T-helper 17 cell (primary cell): ENCODE measurements around the gene RRBP1. TPM values are rescaled to one million over a fixed set of nuclear protein-coding genes. Genes with fewer than 3 reads are reported as not detected.

Experiments used
- ATAC-seq: fragments of 150-1000 bp; cut with Tn5 transposase; 2 replicates; pipeline ENCODE4 v1.10.0; 2021; ENCODE audit warnings: mild to moderate bottlenecking, moderate library complexity
- DNase-seq, 3 donors: peaks; one replicate each; pipeline versions ENCODE4 v3.0.0 to v3.0.0-alpha.2; 2020 to 2021
- H3K9me3 ChIP-seq: one replicate; pipeline ENCODE4 v1.7.0; 2013; ENCODE audit warnings: low read length, mild to moderate bottlenecking; ENCODE audit not compliant: control insufficient read depth, poor library complexity, severe bottlenecking
- H3K27ac Mint-ChIP-seq: one replicate; pipeline ENCODE4 v1.8.0; 2022; ENCODE audit warnings: mild to moderate bottlenecking, moderate library complexity, mixed read lengths
- H3K27me3 Mint-ChIP-seq: one replicate; pipeline ENCODE4 v1.8.0; 2022; ENCODE audit warnings: mixed read lengths
- H3K36me3 Mint-ChIP-seq: one replicate; pipeline ENCODE4 v1.8.0; 2022; ENCODE audit warnings: low read depth, mixed read lengths
- H3K4me1 Mint-ChIP-seq: one replicate; pipeline ENCODE4 v1.8.0; 2022; ENCODE audit warnings: mild to moderate bottlenecking, mixed read lengths
- H3K4me3 Mint-ChIP-seq: one replicate; pipeline ENCODE4 v1.8.0; 2022; ENCODE audit warnings: mild to moderate bottlenecking, moderate library complexity, mixed read lengths
- total RNA-seq, 4 donors: library from RNA in 2 of 4; stranded (reverse) in 2 of 4; gene quantifications; one replicate each; pipeline ENCODE4 v1.2.3 and lab custom pipeline; 2022 to 2026

The RRBP1 gene
- total RNA-seq, 2 donors from 2014 or later = 31.4 to 37.8 TPM

DNA sequence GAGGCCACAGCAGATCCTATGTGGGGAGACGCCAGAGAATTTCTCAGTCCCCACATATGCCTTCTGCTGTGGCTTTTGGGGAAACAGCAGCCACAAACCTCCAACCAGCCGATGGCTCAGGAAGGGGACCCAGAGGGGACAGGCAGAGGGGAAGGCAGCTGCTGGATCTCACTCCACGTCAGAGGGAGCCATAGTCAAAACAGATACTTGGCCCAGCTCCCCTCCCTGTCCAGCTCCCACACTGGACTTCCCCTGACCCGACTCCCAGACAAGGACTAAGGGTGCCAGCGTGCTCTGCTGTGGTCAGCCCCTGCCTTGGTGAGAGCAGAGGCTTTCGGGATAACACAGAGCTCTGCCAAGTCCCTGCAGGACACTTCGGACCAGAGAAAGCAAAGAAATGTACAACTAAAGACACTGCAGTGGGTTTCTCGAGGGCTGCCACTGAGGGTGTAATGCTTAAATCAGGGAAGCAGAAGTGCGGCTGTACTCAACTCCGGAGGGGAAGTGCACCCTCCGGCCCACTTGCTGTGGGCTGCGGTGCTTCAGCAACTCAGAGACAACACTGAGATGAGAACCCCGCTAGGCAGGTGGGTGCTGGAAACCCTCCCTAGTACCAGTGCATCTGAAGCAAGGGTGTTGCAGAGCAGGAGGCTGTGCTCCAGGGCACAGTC lies 47.2 kb downstream of the RRBP1 start:
- no peak overlapping the region for H3K4me3 Mint-ChIP-seq
- H3K9me3 ChIP-seq = no peaks in the 10 kb centered on the region
- no peak overlapping the region for H3K27ac Mint-ChIP-seq
- peaks cover 4% of the 10 kb centered on the region for H3K36me3 Mint-ChIP-seq
- peaks cover 7% of the 10 kb centered on the region for H3K4me1 Mint-ChIP-seq
- ATAC-seq (no peak), DNase-seq (no peak)
- no peaks in the 10 kb centered on the region for H3K27me3 Mint-ChIP-seq

- Mint-ChIP-seq H3K27ac (no peak overlapping the region), H3K27me3 (no peaks in the 10 kb centered on the region), H3K4me1 (peaks cover 7% of the 10 kb centered on the region), H3K4me3 (no peak overlapping the region), H3K36me3 (peaks cover 4% of the 10 kb centered on the region)
- no peaks in the 10 kb centered on the region for H3K9me3 ChIP-seq
- no peak for ATAC-seq
- DNase-seq = no peak
Observed at GRCh38 chr20:17633850-17634500, 48.1 kb downstream of the RRBP1 start.

DNA sequence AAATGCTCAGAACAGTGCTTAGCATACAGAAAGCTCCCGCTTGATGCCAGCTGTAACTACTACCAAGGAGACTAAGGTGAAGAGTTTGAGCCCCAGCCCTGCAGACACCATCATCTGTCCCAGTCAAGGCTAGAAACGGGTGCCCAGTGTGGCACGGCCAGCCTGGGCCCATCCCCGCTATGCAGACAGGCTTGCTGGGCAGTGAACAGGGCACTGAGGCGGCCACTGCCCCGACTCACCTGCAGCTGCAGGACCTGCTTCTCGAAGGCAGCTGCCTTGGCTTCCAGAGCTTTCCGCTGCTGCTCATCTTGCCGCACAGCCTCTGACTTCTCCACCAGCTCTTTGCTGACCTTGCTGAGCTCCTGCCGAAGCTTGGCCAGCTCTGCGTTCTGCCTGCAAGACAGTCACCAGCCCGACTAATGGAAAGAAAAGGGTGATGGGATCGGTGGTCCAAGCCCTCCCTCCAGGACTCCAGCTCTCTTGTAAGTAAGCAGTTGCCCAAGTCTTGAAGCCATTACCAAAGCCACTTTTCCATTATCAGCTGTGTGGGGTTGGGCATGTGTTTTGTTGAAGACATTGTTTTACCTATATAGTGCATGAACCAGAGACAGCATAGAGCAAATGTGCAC lies 48.7 kb downstream of the RRBP1 start:
- Mint-ChIP-seq H3K27ac (no peak overlapping the region), H3K27me3 (no peaks in the 10 kb centered on the region), H3K4me3 (no peak overlapping the region), H3K4me1 (peaks cover 9% of the 10 kb centered on the region), H3K36me3 (peaks cover 7% of the 10 kb centered on the region)
- no peaks in the 10 kb centered on the region for H3K9me3 ChIP-seq
- DNase-seq = no peak
- ATAC-seq = no peak

- Mint-ChIP-seq H3K36me3 (peaks cover 9% of the 10 kb centered on the region), H3K4me1 (peaks cover 15% of the 10 kb centered on the region), H3K4me3 (no peak overlapping the region), H3K27me3 (no peaks in the 10 kb centered on the region), H3K27ac (peak overlapping the region; percentile 83)
- ATAC-seq = no peak
- DNase-seq = no peak
- H3K9me3 ChIP-seq = no peaks in the 10 kb centered on the region
Observed at GRCh38 chr20:17631576-17632319, 50.3 kb downstream of the RRBP1 start.

DNA sequence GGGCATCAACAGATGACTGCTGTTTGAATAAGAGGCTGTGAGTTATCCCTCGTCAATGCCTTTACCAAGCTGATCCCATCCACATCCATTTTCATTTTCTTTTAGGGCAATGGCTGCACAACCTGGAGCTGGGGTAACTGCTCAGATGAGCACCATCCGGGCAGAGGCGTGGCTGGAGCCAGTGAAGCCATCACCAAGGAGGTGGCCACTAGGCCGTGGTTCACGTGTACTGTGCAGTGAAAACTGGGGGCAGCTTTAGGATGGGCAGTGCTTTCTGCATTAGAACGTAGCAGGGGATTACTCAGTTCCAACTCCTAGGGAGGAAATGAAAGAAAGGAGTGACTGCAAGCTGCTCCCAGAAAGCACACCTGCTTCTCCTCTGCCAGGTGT lies 51.2 kb downstream of the RRBP1 start:
- Mint-ChIP-seq H3K4me3 (no peak overlapping the region), H3K27me3 (no peaks in the 10 kb centered on the region), H3K27ac (no peak overlapping the region), H3K4me1 (peaks cover 15% of the 10 kb centered on the region), H3K36me3 (peaks cover 8% of the 10 kb centered on the region)
- H3K9me3 ChIP-seq = no peaks in the 10 kb centered on the region
- no peak for ATAC-seq
- no peak for DNase-seq

DNA sequence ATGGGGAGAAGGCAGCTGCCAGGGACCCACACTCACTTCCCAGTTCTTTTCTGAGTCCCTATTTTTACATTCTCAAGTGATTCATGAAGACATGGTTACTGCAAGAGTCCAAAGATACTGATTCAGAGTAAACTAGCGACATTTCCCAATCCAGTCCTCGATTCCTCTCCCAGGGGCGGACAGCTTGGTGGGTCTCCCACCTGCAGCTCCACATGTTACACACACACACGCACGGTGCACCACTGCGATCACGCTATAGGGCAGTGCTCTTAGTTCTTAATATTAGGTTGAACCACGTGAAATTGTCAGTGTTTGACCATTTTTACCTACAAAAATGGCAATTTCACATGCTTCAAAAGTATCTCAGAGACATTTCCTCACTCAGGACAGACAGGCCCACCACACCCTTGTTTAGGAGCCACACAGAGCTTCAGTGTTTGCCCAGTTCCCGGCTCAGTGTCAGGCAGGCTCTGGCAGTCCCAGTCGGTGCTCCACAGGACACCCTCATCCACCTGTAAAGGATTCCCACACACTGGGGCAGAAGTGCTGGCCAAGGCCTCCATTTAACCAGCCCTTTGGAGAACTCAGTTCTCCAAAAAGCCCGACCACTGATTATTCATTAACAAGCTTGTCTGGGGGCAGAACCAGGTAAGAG lies 51.8 kb downstream of the RRBP1 start:
- DNase-seq (no peak), ATAC-seq (no peak)
- H3K27me3 Mint-ChIP-seq = no peaks in the 10 kb centered on the region
- peaks cover 9% of the 10 kb centered on the region for H3K36me3 Mint-ChIP-seq
- H3K27ac Mint-ChIP-seq = peak overlapping the region; percentile 47
- H3K4me3 Mint-ChIP-seq = no peak overlapping the region
- H3K9me3 ChIP-seq = no peaks in the 10 kb centered on the region
- peaks cover 15% of the 10 kb centered on the region for H3K4me1 Mint-ChIP-seq

GRCh38 chr20:17629678-17630089 lies 52.4 kb downstream of the RRBP1 start:
- H3K9me3 ChIP-seq = no peaks in the 10 kb centered on the region
- ATAC-seq = no peak
- Mint-ChIP-seq H3K4me1 (peaks cover 15% of the 10 kb centered on the region), H3K36me3 (peaks cover 9% of the 10 kb centered on the region), H3K27ac (peak overlapping the region; percentile 47), H3K27me3 (no peaks in the 10 kb centered on the region), H3K4me3 (no peak overlapping the region)
- DNase-seq = no peak

GRCh38 chr20:17629025-17629424 lies 53.0 kb downstream of the RRBP1 start:
- H3K36me3 Mint-ChIP-seq = peaks cover 9% of the 10 kb centered on the region
- peak overlapping the region; percentile 78 for H3K27ac Mint-ChIP-seq
- ATAC-seq = no peak
- peaks cover 15% of the 10 kb centered on the region for H3K4me1 Mint-ChIP-seq
- no peak for DNase-seq
- H3K27me3 Mint-ChIP-seq = no peaks in the 10 kb centered on the region
- no peak overlapping the region for H3K4me3 Mint-ChIP-seq
- H3K9me3 ChIP-seq = no peaks in the 10 kb centered on the region

DNA sequence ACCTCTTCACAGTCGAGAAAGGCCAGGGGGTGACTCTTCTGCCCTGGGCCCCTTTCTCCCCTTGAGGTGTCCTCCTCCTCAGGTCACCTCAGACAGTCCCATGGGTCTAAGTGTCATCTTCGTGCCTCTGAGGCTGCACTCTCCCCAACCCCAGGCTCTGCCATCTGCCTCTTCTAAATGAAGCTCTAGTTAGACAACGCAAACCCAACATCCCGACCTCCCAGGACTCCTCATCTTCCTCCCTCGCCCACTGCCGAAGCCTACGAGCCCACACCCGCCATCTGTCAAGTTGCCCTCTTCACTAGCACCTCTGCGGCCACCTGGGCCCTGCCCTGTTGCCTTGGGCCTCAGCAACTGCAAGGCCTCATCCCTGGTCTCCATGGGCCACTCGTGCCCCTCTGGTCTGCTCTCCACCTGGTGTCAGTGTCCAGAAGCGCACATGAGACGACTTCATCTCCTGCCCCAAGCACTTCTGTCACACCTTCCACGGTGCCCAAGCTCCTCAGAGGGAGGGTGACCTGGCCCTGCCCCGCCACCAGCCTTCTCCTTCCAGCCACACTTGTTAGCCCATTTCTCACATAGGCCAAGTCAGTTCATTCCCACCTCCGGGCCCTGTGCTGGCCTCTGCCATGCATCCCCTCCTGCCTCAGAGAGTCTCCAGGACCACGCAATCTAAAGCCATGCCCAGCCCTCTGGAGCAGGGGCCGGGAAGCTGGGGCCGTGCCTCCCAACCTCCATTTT lies 53.8 kb downstream of the RRBP1 start:
- no peak for ATAC-seq
- Mint-ChIP-seq H3K4me3 (no peak overlapping the region), H3K4me1 (peaks cover 10% of the 10 kb centered on the region), H3K27ac (peak overlapping the region; percentile 78), H3K27me3 (no peaks in the 10 kb centered on the region), H3K36me3 (peaks cover 9% of the 10 kb centered on the region)
- no peak for DNase-seq
- H3K9me3 ChIP-seq = no peaks in the 10 kb centered on the region

GRCh38 chr20:17627101-17627955 lies 54.7 kb downstream of the RRBP1 start:
- Mint-ChIP-seq H3K4me3 (no peak overlapping the region), H3K4me1 (peaks cover 9% of the 10 kb centered on the region), H3K27ac (peak overlapping the region; percentile 78), H3K36me3 (peaks cover 8% of the 10 kb centered on the region), H3K27me3 (no peaks in the 10 kb centered on the region)
- ATAC-seq (no peak), DNase-seq (no peak)
- no peaks in the 10 kb centered on the region for H3K9me3 ChIP-seq

DNA sequence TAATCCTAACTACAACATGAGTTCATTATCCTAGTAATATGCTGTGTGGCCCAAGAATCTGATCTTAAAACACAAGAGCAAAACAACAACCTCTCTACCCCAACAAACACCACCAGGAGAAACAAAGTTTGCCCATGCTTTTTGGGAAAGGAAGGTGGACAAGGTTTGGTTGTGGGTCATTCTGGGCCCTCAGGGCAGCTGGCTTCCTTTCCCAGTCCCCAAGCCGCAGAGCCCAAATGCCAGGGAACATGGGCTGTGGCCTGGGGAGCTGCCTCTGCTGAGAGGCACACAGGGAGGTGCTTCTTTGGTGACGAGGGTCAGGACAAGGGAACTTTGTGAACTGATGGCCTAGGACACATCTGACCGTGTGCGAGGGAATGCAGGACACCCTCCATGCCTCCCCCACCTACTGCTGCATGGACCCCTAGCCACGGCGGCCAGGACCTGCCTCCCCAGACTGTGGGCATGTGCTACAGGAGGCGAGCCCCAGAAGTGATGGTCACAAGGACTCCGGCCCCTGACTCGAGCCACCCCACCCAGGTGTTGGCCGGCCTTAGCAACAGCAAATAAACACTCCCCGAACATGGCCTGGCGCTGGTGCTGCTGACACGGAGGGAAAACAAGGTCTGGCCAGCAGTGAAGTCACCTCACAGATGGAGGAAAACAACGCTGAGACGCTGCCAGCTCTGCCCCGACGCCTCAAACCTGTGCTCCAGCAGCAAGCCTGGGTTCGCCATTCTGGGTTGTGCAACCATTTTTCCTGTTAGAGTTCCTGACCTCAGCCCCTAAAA lies 55.6 kb downstream of the RRBP1 start:
- DNase-seq (no peak), ATAC-seq (no peak)
- no peaks in the 10 kb centered on the region for H3K9me3 ChIP-seq
- no peak overlapping the region for H3K27ac Mint-ChIP-seq
- no peak overlapping the region for H3K4me3 Mint-ChIP-seq
- no peaks in the 10 kb centered on the region for H3K27me3 Mint-ChIP-seq
- H3K4me1 Mint-ChIP-seq = peaks cover 8% of the 10 kb centered on the region
- peaks cover 7% of the 10 kb centered on the region for H3K36me3 Mint-ChIP-seq
